HG03520 (cell line): ENCODE results near the gene MACROD2.
"Not testable (repeated sequence)": the region's sequence is repeated elsewhere in the genome, so short reads cannot be mapped to it uniquely, and the experiment has no call there.

ENCODE experiments used
- ATAC-seq: cut with Tn5 transposase; IDR thresholded peaks from one replicate; pipeline ENCODE4 v1.9.1; 2021; ENCODE audit warnings: mild to moderate bottlenecking, moderate library complexity; ENCODE audit not compliant: unreplicated experiment

MACROD2 gene

DNA sequence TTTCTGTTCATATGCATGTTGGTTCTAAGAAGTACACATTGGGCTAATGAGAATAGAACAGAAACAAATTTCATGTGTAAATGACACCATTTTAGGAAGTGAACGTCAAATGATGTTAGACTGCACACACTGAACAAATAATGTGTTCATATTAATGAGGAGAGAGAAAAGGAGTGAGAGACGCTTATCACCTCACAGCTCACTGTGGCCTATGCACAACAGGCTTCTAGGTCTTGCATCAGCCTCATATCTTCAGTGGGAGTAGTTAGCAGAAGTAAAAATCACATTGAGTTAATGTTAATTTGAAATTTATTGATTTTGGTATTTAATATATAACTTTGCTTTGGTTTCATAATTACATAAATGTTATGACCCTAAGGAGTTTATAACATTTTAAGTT lies 454.9 kb downstream of the MACROD2 start:
- no peak for ATAC-seq

DNA sequence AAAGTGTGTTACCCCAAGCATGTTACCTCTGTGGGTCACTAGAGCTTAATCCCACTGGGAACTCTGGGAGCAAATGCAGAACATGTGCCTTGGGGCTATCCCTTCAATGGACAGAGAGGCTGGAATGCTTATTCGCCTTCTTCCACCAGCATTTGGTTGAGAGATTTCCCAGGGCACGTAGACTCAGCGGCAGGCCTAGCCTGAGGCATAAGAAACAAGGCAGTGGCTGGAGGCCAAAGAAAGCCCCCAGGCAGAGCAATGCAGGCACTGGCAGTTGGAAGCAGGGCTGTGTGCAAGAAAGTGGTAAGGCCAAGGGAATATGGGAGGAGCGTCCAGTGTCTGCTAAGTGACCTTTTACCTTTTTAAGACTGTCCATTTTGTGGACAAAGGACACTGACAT lies 456.1 kb downstream of the MACROD2 start:
- no peak for ATAC-seq

DNA sequence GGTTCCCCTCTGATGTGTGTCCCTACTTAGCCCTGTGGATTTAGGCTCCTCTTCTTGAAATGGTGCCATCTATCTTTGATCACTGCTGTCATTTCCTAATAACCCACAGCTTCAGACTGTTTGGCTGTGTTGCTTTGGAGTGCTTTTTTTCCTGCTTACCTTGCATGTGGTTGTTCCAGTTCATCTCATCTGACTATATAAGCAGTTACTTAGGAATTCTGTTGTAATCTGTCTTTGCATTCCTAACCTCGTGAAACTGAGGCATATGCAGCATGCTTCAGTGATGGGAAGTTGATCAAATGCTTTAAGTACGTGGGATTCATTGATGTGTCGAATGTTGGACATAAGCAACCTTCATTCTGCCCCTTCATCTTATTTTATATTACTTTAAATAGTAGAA lies 457.9 kb downstream of the MACROD2 start:
- ATAC-seq: no peak

DNA sequence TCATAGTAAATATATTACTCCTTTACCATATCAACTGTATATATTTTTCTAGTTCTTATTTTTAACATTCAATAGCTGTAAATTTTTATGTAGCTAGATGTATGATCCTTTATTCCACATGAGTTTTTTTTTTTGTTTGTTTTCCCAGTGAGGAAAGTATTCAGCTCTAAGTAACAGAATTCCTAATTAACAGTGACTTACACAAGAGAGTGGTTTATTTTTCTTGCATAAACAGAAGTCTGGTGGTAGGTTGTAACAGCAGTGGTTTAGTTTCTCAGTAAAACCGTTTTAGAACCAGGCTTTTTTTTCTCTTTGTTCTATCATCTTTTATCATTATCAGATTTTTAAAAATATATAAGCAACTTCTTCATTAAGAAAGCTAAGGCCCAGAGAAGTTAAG lies 459.0 kb downstream of the MACROD2 start:
- ATAC-seq: no peak

DNA sequence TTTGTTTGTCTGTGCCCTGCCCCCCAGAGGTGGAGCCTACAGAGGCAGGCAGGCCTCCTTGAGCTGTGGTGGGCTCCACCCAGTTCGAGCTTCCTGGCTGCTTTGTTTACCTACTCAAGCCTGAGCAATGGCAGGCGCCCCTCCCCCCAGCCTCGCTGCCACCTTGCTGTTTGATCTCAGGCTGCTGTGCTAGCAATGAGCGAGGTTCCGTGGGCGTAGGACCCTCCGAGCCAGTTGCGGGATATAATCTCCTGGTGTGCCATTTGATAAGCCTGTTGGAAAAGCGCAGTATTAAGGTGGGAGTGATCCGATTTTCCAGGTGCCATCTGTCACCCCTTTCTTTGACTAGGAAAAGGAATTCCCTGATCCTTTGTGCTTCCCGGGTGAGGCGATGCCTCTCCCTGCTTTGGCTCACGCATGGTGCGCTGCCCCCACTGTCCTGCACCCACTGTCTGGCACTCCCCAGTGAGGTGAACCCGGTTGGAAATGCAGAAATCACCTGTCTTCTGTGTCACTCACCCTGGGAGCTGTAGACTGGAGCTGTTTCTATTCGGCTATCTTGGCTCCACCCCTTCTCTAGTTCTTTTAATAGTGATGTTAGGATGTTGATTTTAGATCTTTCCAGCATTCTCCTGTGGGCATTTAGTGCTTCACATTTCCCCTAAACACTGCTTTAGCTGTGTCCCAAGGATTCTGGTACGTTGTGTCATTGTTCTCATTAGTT lies 471.9 kb downstream of the MACROD2 start:
- ATAC-seq: not testable (repeated sequence)

DNA sequence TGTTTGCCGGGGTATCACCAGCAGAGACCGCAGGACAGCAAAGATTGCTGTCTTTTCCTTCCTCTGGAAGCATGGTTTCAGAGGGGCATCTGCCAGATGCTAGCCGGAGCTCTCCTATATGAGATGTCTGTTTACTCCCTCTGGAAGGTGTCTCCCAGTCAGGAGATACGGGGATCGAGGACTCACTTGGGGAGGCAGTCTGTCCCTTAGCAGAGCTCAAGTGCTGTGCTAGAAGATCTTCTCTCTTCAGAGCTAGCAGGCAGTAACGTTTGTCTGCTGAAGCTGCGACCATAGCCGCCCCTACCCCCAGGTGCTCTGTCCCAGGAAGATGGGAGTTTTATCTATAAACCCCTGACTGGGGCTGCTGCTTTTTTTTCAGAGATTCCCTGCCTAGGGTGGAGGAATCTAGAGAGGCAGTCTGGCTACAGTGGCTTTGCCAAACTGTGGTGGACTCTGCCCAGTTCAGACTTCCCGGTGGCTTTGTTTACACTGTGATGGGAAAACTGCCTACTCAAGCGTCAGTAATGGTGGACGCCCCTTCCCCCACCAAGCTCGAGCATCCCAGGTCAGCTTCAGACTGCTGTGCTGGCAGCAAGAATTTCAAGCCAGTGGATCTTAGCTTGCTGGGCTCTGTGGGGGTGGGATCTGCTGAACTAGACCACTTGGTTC lies 475.0 kb downstream of the MACROD2 start:
- ATAC-seq: no peak

DNA sequence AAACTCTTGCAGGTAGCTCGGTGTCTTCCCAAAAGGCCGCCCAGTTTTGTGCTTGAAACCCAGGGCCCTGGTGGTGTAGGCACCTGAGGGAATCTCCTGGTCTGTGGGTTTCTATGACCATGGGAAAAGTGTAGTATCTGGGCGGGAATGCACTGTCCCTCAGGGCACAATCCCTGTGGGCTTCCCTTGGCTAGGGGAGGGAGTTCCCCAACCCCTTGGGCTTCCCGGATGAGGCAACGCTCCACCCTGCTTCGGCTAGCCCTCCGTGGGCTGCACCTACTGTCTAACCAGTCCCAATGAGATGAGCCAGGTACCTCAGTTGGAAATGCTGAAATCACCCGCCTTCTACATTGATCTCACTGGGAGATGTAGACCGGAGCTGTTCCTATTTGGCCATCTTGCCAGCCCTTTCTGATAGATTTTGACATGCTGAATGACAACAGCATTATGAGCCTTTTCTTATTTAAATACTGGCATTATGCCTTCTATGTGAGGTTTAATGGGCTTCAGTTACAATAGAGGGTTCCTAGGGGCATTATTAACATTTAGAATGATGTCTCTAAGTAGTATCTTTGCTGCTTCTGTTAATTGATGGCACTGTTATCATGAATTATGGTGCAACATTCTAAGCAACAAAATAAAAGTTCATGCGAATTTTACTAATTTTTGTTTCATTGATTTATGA lies 475.8 kb downstream of the MACROD2 start:
- ATAC-seq: no peak

DNA sequence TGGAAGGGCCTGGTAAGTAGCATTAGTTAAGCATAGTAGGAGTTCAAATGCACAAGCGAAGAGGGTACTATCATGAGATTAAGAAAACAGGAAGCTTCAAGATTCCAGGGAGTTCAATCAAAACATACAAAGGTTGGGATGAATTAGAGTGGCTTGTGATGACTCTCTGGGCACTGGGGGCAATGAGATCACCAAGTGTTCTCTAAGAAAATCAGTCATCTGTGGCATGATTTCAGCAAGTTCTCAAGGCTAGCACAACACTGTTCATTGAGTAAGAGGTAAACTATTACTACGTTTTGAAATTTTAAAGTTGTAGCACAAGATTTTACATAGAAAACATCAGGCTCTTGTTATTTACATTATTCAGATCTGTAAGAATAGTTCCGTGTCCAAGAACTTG lies 481.8 kb downstream of the MACROD2 start:
- ATAC-seq: no peak

DNA sequence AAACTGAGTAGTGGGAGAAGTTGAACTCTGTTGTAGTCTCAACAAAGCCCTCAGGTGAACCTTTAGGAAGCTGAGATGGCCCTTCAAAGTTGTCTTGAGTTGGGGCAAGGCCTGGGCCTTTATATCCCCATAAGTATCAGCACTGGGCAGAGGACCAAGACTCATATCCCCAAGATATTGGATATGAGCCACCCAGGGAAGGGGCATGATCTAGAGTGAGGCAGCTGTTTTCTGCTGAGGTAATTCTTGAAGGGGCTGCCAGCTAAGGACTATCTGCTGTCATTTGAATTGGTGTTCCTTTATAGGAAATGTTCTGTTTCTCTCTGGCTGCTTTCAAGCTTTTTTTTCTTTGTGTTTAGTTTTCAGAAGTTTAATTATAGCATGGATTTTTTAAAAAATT lies 482.8 kb downstream of the MACROD2 start:
- no peak for ATAC-seq

DNA sequence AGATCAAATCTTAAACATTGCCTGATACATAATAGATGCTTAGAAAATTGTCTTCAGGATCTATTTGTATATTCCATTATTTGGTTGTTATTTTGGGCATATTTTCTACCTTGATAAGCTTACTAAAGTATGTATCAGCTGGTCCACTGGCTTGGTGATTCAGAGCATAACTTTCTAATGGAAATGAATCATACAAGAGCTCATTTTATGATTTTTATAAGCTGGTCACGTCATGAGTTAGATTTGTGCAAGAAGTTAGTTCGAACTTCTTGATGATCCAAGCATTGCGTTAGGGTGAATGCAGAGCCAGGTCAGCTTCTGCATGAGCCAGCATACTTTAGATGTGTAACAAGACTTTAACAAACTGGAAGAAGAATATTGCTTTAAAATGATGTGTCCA lies 486.5 kb downstream of the MACROD2 start:
- ATAC-seq: no peak

DNA sequence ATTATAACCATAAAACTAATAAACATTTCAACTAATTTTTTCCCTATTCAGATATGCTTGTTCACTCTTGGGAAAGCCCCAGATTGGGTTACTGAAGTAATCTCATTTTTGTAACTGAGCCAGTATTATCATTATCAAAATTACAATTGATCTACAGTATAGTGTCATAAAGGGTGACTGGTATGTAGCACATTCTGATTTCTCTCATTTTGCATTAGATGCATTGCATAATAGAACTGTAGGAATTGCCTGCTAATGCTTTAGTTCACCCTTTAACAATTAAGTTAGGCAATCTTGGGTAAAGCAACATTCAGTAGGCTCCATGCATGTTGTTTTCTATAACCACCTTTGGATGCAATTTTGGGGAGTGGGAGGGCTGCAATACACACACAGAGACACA lies 492.9 kb downstream of the MACROD2 start:
- ATAC-seq: no peak

DNA sequence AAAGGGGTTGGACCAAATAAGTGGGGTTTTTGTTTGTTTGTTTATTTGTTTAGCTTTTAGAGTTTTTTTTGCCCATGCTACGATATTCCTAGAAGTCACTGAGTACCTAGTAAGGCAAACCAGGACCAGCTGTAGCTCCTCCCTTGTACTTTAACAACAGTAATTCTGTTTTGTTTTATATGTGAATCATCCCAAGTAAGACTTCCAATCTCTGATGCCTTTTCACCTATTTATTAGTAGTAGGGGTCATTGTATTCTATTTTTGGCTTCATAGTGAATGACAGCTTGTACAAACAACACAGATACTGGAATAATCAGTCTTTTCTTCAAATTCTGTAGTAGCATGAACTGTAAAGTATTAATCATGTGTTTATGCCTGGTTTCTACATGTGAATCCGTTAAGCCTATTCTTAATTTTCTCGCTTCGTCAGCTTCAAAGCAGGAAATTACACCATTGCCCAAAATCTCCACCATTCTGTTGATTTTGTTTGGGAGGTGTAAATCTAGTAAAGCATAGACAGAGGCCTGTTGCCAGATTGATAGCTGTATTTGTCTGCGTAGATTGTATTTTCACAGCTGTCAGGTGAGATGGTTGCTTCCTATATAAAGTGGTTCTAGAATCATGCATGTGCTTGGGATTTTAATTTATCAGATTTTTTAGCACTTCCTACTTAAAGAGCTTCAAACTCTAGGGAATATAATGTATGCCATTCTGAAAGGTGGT lies 493.6 kb downstream of the MACROD2 start:
- no peak for ATAC-seq

DNA sequence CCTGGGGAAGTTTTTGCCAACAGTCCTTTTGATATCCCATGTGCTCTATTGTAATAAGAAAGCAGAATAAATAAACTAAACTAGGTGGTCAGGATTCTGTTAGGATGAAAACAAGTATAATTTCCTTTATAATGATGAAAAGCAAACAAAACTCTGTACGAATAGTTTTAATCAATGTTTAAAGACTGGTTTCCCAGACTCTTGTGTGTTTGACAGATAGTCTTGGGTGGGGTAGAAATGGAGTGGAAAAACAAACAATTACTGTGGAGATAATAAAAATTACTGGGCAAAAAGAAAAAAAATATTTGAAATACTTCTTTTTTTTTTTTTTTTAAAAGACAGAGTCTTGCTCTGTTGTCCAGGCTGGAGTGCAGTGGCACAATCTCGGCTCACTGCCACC lies 494.2 kb downstream of the MACROD2 start:
- ATAC-seq: no peak

DNA sequence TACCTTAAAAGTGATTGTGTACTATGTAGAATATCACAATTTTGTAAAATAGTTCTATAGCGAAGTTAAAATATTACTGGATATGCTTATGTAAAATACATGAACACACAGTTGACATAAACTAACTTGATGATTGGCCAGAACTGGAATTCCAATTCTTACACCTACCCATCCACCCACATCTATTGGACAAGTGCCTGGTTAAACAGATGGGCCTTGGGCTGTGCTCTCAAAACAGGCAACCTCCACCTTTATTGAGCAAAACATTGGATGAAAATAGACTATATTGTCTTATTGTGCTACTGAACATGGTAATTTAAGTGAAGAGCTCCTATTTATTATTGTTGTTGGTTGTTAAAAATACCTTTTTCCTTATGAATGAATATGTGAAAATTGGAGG lies 496.1 kb downstream of the MACROD2 start:
- ATAC-seq: no peak

DNA sequence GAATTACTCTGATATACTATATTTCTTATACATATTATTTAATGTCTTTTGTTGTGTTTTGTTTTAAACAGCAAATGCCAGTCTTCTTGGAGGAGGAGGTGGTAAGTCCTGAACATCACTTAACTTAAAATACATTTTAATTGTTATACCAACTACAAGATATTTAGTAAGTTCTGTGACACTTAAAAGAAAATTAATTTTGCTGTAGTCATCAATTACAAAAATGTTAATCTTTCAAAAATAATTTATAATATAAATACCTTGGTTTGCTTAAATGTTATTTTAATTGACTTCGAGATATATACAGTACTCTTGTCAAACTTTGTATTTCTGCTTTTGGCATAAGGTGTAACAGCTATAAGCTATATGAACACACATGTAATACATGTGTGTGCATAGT lies 498.1 kb downstream of the MACROD2 start:
- ATAC-seq: no peak

DNA sequence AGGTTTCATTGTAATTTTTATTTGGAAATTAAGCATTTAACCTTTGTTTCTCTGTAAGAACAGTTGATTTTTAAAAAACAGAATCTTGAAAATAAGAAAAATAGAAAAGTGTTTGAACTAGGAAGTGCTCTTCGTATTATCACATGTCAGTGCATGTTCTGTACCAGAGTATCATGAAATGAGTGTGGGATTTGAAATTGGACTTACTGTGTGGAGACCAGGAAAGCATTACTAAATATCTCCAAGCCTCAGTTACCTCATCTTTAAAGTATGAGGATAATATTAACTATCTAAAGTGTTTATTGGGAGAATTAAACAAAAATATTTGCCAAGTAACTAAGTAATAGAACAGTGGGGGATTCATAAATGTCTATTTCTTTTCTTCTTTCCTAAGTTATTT lies 499.0 kb downstream of the MACROD2 start:
- ATAC-seq: no peak

DNA sequence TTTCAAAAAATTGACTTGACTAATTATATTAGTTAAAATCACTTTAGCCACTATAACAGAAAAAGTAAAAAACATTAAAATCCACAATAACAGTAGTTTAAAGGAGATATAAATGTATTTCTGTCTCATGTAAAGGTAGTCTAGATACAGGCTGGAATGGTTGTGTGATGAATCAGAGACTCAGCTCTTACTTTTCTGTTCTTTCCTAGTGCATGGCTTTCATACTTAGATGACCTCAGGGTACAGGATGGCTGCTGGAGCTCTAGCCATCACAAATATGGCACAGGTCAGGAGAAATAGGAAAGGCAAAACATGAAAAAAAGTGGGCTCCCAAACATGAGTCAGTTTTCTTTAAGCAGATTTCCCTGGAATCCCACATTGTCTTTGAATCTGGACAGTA lies 499.8 kb downstream of the MACROD2 start:
- no peak for ATAC-seq

DNA sequence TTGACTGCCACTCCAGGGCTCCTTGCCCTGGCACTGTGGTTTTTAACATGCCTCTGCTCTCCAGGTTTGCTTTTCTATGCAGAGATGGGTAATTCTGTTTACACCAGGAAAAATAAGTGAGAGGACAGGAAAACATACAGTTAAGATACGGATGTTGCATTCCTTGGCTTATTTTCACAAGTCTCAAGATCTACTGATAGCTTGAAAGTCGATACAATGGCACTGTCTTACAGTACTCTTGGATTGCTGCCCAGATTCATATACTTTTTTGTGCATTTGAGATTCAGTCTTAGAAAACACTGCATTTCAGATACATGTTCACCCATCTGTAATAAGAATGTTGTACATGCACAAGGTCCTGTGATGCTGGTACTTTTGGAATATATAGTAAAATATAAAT lies 501.7 kb downstream of the MACROD2 start:
- no peak for ATAC-seq

DNA sequence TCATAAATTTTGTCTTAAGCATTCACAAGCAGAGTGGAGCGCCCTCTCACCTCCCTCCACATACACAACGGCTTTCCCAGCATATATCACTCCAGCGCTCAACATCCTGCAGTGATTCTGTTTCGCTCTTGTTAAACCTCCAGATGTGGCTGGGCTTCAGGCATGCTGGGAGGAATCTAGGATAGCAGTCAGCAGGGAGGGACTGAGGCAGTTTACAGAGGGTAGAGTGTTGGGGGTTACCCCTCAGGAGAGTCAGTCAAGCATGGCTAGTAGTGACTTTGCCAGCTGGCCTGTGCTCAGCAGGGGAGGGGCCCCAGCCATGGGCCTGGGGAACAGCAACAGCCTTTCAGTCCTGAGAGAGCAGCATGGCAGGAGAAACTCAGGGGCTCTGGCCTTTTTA lies 503.5 kb downstream of the MACROD2 start:
- no peak for ATAC-seq

DNA sequence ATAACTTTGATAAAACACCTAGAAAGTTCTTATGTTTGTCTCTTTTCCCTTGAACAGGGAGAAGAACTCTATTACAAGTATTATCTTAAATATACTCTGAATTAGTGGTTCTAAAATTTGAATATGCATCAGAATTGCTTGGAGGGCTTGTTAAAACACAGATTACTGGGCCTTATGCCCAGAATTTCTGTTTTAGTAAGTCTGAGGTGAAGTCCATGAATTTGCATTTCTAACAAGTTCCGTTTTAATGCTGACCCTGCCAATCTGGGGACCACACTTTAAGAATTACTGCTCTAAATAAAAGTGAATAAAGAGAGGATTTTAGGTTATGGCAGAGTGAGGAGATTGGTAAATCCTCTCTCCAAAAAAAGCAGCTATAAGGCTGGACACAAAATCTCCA lies 510.2 kb downstream of the MACROD2 start:
- ATAC-seq: no peak

DNA sequence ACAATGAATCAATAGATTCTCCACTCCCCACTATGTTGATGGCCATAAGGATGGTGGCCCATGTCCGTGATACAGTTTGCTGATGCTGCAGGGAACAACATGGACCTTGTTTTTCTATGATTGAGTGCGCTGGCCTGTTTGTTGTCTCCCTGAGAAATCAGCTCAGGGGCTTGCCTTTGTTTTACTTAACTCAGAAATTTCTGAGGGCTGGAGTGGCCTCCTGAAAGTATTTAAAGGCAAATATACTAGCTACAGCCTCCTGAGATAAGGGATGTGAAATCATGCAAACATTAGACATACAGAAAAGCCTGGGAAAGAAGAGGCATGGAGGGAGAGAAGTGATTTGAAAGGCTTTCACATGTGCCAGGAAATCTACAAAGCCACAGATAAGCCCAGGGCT lies 512.4 kb downstream of the MACROD2 start:
- no peak for ATAC-seq

DNA sequence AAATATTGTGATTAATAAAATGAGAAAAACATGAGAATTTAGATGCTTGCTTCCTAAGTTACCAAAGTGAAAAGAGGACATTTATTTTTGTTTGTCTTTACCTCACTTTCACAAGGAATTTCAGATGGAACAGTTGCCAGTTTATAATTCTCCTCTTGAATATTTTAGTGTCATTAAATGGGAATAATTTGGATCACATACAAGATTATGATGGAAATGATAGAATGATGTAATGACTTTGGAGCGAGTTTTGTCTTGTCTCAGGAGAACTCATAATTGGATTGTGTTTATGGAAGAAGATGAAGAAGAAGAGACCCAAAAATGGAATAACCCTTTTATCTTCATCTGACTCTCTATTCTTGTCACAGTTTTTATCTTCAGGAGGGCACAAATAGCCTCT lies 515.0 kb downstream of the MACROD2 start:
- ATAC-seq: no peak
